HG03571 (cell line): ENCODE results near the gene TMEM178A.
"Not testable (repeated sequence)": the region's sequence is repeated elsewhere in the genome, so short reads cannot be mapped to it uniquely, and the experiment has no call there.

ENCODE experiments used
- ATAC-seq: cut with Tn5 transposase; IDR thresholded peaks from one replicate; pipeline ENCODE4 v1.9.1; 2021; ENCODE audit not compliant: unreplicated experiment

The TMEM178A gene

GRCh38 chr2:39647104-39647765, 18.5 kb upstream of the TMEM178A start:
- no peak for ATAC-seq

DNA sequence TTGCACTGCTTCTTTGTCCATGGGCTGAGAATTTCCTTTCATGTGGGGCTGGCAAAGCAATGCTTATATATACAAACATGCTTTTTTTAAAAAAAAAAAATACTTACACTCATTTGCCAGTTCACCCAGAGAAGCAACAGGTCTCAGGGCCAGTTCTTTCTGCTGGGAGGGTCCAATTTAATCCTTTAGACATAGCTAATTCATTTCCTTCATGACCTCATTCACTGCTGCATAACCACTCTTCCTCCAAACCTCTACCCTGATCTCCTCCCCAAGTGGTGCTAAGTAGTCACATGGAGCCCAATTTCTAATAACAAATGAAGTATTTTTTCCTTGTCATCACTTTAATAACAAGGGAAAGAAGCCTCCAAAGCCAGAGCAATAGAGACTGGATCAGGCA, 17.1 kb upstream of the TMEM178A start:
- ATAC-seq = no peak

DNA sequence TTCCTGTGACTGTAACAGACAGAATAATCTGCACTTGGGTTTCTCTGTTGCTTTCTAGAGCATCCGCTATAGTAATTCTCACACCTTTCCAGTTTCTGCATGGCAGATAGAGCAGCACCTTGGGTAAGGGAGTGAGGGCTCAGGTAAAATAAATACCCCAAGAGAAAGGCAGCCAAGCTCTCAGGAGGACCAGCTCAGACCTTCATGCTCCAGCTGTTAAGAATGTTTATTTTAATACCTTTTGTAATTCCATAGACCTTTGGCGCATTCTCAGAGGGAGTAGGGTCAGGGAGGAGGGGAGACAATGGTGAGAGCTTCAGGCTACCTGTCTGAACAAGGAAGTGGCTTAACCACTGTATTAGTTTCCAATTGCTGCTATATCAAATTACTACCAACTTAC, 16.2 kb upstream of the TMEM178A start:
- no peak for ATAC-seq

DNA sequence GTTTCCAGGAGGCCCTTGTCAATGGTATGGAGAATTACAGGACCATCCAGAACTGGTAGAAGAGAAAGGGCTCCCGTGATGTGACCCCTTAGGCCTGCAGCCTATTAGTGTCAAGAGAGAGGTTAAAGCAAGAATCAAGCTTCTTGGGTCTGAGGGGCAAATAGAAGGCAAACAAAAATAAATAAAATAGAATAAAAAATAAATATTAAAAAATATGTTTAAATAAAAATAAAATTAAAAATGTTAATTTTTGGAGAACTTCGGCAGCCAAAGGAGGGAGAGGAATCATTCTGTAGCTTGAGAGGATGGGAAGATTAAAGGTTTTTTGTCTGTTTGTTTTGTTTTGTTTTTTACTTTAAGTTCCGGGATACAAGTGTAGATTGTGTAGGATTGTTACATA, 15.2 kb upstream of the TMEM178A start:
- ATAC-seq = no peak

DNA sequence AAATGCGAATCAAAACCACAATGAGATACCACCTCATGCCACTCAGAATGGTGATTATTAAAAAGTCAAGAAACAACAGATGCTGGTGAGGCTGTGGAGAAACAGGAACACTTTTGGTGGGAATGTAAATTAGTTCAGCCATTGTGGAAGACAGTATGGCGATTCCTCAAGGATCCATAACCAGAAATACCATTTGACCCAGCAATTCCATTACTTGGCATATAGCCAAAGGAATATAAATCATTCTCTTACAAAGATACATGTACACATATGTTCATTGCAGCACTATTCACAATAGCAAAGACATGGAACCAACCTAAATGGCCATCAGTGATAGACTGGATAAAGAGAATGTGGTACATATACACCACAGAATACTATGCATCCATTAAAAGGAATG, 9.5 kb upstream of the TMEM178A start:
- ATAC-seq = not testable (repeated sequence)

DNA sequence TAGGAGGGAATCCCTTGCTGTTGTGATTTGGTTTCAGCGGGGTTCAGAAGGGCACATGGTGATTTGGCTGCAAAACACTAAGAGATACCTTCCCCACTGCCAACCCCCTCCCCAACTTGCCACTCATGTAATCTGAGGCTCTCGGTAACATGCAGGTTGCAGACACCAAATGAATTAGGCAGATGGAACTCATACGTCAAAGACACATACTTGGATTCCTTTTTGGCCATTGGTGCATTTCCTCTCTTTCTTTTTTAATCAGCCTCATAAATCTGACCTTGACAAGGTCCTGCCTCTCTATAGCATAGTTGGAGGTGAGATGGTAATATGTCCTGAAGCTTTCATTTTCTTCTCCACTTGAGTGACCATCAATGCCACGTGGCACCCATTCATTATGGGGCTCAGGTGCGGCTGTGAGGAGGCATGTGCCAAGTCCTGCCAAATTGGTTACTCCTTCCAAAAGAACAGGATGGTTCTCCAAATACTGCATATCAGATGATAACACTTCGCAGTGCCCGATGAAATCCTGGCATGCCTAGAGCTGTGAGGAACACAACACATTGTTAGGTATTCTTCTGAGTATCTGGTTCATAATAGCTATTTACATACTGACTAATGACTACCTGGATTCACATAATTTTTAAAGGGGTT, 8.3 kb upstream of the TMEM178A start:
- ATAC-seq = no peak

GRCh38 chr2:39658371-39658770, 7.3 kb upstream of the TMEM178A start:
- no peak for ATAC-seq

DNA sequence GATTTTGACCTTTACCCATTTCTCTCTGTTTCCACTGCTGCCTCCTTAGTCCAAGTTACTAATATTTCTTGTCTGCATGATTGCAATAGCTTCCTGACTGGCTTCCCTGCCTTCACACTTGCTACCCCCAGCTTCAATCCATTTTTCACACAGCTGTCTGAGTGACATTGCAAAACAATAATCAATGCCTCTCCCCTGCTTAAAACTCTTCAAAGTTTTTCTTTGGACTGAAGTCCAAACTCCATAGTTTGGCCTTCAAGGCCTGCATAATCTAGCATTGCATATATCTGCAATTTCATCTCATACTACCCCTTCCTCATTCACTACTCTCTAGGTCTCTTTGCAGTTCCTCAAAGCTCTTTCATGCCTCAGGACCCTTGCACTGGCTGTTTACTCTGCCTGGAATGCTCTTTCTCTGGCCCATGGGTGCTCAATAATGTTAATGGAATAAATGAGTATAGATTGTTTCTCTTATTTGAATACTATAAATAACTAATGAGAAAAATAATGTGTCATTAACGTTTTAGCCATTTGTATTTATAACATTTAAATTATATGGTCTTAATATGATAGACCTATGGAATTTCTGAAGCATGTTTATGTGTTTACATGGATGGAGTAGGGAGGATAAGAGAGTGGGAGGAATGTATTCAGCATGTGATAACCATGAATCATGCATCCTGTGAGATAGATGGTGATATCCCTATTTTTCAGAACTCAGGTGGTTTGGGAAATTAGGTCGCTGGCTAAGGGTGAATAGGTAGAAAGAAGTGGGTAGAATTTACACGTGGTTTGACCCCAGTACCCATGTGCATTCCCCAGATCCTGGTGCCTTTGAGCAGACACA, 5.7 kb upstream of the TMEM178A start:
- ATAC-seq = no peak

DNA sequence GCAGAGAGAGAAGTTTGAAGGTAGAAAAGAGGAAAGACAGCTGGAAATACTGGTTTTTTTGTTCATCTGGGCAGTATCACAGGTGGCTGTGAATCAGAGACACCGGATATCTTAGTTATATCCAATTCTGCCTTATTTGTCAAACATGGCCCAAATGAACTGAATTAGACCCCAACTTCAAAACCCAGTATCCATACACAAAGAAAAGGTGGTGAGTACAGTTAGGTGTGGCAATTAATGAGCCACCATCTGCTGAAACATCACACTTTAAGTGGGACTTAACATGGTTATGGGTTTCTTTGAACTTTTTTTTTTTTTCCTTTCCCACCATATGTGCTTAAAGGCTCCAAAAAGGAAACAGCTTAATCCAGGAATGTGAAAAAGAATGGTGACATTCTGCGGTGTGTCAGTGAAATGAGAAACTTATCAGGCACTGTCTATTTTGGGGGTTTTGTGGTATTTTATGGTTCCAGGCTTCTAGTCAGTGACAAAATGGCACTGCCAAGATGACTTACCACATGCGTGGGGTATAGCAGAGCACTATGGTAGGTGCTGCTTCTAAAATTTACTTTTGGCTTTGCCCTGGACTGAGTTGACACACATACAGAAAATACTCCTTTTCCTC, 5.0 kb upstream of the TMEM178A start:
- no peak for ATAC-seq

DNA sequence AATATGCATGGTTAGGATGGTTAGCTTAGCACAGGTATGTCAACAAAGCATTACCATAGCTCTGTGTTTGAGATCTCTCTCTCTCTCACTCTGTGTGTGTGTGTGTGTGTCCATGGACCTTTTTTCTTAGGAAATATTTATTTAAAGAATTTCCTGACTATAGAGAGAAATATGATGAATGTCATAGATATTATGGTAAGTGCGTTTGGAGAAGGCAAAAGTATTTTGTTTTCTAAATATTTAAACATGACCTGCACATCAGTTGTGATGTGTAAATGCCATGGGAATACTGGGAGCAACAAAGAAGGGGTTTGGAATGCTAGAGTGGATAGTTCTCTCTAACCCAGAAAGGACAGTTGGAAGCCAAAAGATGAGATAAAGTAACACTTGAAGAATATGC, 3.9 kb upstream of the TMEM178A start:
- ATAC-seq = no peak

GRCh38 chr2:39663187-39663930, 2.4 kb upstream of the TMEM178A start:
- ATAC-seq = no peak

- ATAC-seq = no peak
Measured at GRCh38 chr2:39664232-39664887, 1.4 kb upstream of the TMEM178A start.

- no peak for ATAC-seq
Measured at GRCh38 chr2:39664888-39665591, 677 bp upstream of the TMEM178A start.

DNA sequence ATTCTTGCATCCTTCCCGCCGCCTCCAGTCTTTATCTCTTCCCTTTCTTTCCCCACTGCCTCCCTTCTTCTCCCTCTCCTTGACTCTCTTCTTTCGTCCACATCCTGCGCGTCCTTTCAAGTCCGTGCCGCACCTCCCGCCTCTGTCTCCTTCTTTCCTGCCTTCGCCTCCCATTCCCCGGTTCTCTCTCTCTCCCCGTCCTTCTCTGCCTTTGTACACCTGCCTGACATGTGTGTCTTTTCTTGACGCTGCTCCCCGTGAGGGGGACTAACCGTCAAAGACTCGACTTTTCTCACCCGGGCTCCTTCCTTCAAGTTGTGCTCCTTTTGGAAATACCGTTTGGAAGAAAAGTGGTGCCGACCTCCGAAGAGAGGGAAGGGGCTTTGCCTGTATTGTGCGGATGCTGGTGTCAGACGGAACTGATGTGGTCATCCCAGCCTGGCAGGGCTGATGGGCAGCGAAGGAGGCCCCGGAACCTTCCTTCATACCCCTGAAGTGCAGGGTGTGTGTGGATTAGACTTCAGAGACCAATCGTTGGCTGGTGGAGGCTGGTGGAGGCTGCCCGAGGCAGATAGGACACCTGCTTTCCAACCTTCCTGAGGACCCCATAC, 879 bp downstream of the TMEM178A start:
- ATAC-seq = no peak

DNA sequence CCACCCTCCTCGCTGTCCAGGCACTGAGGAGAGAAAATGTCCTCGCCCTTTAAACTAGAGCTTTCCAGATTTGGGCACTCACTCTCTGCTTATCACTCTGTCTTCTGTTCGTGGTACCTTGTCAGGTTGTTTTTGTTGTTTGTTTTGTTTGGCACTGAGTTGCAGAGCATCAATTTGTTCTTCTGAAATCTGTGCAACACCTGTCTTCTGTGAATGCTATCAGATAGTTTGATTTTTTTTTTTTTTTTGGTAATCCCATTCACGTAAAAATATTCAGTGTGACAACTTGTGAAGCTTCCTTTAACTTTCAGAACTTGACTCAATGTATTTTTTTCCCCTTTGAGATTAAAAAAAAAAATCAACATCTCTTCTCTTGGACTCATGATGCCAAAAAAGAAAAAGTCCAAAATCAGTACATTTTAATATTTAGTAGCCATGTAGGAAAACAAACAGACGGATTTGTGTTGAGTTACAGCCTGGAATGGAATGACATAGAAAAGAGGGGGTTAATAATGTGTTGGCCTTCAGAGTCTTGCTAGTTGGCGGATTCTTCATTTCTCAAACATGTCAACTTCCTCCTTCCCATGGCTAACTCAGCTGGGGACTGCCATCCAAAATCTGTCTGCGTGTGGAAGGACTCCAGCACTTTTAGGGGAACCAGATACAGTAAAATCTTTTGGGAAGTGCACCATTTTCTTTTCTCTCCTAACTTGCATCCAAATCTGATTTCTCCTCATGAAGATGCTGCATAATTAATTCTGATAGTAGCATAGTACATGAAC, 1.6 kb downstream of the TMEM178A start:
- no peak for ATAC-seq

DNA sequence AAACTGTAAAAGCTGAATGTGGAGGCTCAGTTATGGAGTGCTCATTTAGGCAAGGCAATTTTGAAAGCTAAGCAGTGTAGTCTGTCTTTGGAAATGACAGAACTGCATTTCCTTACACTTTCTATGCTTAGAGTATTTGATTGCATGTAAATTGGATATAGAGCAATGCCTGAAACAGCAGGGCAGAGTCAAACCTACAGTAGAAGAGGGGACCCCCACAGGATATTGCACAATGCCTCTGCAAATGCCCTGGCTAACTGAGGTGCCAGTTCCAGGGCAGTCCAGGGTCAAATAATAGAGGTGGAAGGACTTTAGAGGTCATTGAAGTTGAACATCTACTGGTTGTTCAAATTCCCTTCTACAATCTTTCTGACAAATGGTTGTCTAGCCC, 2.2 kb downstream of the TMEM178A start:
- no peak for ATAC-seq

- no peak for ATAC-seq
Measured at GRCh38 chr2:39668576-39669080, 2.9 kb downstream of the TMEM178A start.

DNA sequence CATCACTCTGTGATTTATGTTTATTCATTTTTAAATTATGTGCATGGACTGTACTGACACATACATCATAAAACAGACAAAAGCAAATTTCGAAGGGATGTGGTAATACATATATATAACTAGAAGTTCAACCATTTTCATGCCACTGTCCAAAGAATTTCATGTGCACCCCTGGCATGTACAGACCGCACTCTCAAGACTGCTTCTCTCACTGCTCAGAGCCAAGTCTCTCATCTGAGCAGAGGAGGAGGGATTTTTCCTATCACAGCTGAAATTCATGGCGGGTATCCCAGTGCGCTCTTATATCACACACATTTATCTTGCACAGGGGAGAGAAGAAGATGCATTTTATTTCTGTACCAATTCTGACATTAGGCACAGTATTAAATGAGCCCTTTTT, 5.9 kb downstream of the TMEM178A start:
- ATAC-seq = no peak
